Endodermal cell (in vitro differentiated cells): ENCODE data around the gene SLC47A1. TPM values are rescaled to one million over a fixed set of nuclear protein-coding genes. Genes with fewer than 3 reads are reported as not detected.

Source experiments
- DNase-seq: peaks from one replicate; pipeline ENCODE4 v3.0.0-alpha.2; 2017
- H3K27ac ChIP-seq: 2 replicates; pipeline ENCODE4 v1.5.1; 2013; ENCODE audit warnings: mild to moderate bottlenecking, low read depth, low read length, moderate library complexity
- H3K27me3 ChIP-seq: 2 replicates; pipeline ENCODE4 v1.6.1; 2013; ENCODE audit warnings: mild to moderate bottlenecking, low read length, moderate library complexity; ENCODE audit not compliant: insufficient read depth, control insufficient read depth, poor library complexity, severe bottlenecking
- H3K36me3 ChIP-seq: 2 replicates; pipeline ENCODE4 v1.7.0; 2013; ENCODE audit warnings: mild to moderate bottlenecking, low read length, moderate library complexity; ENCODE audit not compliant: control insufficient read depth, insufficient read depth
- H3K4me1 ChIP-seq: one replicate; pipeline ENCODE4 v1.7.0; 2013; ENCODE audit warnings: low read length; ENCODE audit not compliant: control insufficient read depth, insufficient read depth
- H3K4me3 ChIP-seq: 2 replicates; pipeline ENCODE4 v1.5.1; 2013; ENCODE audit warnings: mild to moderate bottlenecking, low read length, moderate library complexity
- H3K9ac ChIP-seq: 2 replicates; pipeline ENCODE4 v1.6.1; 2013; ENCODE audit warnings: mild to moderate bottlenecking, low read length, moderate library complexity; ENCODE audit not compliant: poor library complexity, severe bottlenecking; ENCODE audit errors: extremely low read depth
- H3K9me3 ChIP-seq: 2 replicates; pipeline ENCODE4 v1.6.1; 2013; ENCODE audit warnings: mild to moderate bottlenecking, low read length, moderate library complexity; ENCODE audit not compliant: control insufficient read depth
- H3K27ac Mint-ChIP-seq: 2 replicates; pipeline ENCODE4 v1.8.0; 2020; ENCODE audit warnings: mixed read lengths
- H3K27me3 Mint-ChIP-seq: 2 replicates; pipeline ENCODE4 v1.8.0; 2021; ENCODE audit warnings: mild to moderate bottlenecking, mixed read lengths; ENCODE audit not compliant: insufficient read depth
- H3K36me3 Mint-ChIP-seq: 2 replicates; pipeline ENCODE4 v1.8.0; 2020; ENCODE audit warnings: low read depth, mixed read lengths
- H3K4me1 Mint-ChIP-seq: 2 replicates; pipeline ENCODE4 v1.8.0; 2020; ENCODE audit warnings: mixed read lengths
- H3K4me3 Mint-ChIP-seq: 2 replicates; pipeline ENCODE4 v1.8.0; 2020; ENCODE audit warnings: mild to moderate bottlenecking, moderate library complexity, mixed read lengths
- H3K9me3 Mint-ChIP-seq: 2 replicates; pipeline ENCODE4 v1.8.0; 2020; ENCODE audit warnings: mild to moderate bottlenecking, mixed read lengths
- WGBS, 2 experiments: methylation state at CpG; one replicate each; pipeline versions ENCODE4 v1.1.5 to v1.1.7; 2013; ENCODE audit warnings: missing lambda C conversion rate in 2 of 2, mixed read lengths in 1 of 2; ENCODE audit not compliant: insufficient coverage in 1 of 2, insufficient read length in 1 of 2; 5-methylcytosine and 5-hydroxymethylcytosine counted together
- total RNA-seq, 2 donors: library from RNA; stranded (reverse); fragmentation: NEBNext Ultra II Directional in 1 of 2; extraction: Animal tissue kit (Norgen Biotek cat#: 25700) in 1 of 2; gene quantifications; 2 replicates in 1 of 2; 3 replicates in 1 of 2; pipeline ENCODE4 v1.2.1, GENCODE V29; 2021
- TF ChIP-seq, protein P1 (sequence below): fragments of 200-600 bp; sonication (generic); conservative IDR thresholded peaks from 2 replicates; pipeline ENCODE4 v1.5.0; 2021; ENCODE audit warnings: antibody characterized with exemption, mild to moderate bottlenecking

Gene SLC47A1
- total RNA-seq, 2 donors from 2014 or later = 2.5 to 3.1 TPM

- H3K4me1 ChIP-seq = no peaks in the 10 kb centered on the region
- H3K27ac ChIP-seq = no peak overlapping the region
- H3K9me3 ChIP-seq = no peaks in the 10 kb centered on the region
- H3K4me1 Mint-ChIP-seq = peaks cover 5% of the 10 kb centered on the region
- no peak for DNase-seq
- H3K4me3 ChIP-seq = no peak overlapping the region
- peaks cover 48% of the 10 kb centered on the region for H3K27me3 ChIP-seq
- H3K4me3 Mint-ChIP-seq = no peak overlapping the region
- H3K36me3 ChIP-seq = no peaks in the 10 kb centered on the region
- H3K27me3 Mint-ChIP-seq = peaks cover 46% of the 10 kb centered on the region
- TF ChIP-seq, protein P1, sequence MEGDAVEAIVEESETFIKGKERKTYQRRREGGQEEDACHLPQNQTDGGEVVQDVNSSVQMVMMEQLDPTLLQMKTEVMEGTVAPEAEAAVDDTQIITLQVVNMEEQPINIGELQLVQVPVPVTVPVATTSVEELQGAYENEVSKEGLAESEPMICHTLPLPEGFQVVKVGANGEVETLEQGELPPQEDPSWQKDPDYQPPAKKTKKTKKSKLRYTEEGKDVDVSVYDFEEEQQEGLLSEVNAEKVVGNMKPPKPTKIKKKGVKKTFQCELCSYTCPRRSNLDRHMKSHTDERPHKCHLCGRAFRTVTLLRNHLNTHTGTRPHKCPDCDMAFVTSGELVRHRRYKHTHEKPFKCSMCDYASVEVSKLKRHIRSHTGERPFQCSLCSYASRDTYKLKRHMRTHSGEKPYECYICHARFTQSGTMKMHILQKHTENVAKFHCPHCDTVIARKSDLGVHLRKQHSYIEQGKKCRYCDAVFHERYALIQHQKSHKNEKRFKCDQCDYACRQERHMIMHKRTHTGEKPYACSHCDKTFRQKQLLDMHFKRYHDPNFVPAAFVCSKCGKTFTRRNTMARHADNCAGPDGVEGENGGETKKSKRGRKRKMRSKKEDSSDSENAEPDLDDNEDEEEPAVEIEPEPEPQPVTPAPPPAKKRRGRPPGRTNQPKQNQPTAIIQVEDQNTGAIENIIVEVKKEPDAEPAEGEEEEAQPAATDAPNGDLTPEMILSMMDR = no peak
- H3K27ac Mint-ChIP-seq = no peak overlapping the region
- WGBS, 2 experiments = 90% methylated on average over 6 to 8 of the region's 8 CpGs
- no peaks in the 10 kb centered on the region for H3K36me3 Mint-ChIP-seq
- H3K9ac ChIP-seq = no peak overlapping the region
- no peaks in the 10 kb centered on the region for H3K9me3 Mint-ChIP-seq
Measured at GRCh38 chr17:19531780-19532501, 1.7 kb upstream of the SLC47A1 start.

- Histone ChIP-seq H3K9me3 (no peaks in the 10 kb centered on the region), H3K4me3 (peak overlapping the region; percentile 77), H3K4me1 (no peaks in the 10 kb centered on the region), H3K27me3 (peaks cover 48% of the 10 kb centered on the region), H3K9ac (no peak overlapping the region), H3K36me3 (no peaks in the 10 kb centered on the region), H3K27ac (no peak overlapping the region)
- no peak for DNase-seq
- H3K4me1 Mint-ChIP-seq = peaks cover 5% of the 10 kb centered on the region
- H3K27ac Mint-ChIP-seq = no peak overlapping the region
- no peaks in the 10 kb centered on the region for H3K9me3 Mint-ChIP-seq
- TF ChIP-seq, protein P1 = no peak
- H3K27me3 Mint-ChIP-seq = peaks cover 55% of the 10 kb centered on the region
- peak overlapping the region; percentile 55 for H3K4me3 Mint-ChIP-seq
- WGBS, 2 experiments = 46 to 86% methylated on average over 12 to 30 of the region's 30 CpGs
- no peaks in the 10 kb centered on the region for H3K36me3 Mint-ChIP-seq
Measured at GRCh38 chr17:19533036-19533717, 477 bp upstream of the SLC47A1 start.

GRCh38 chr17:19534562-19535149 is 1.0 kb downstream of the SLC47A1 start:
- Histone ChIP-seq H3K4me1 (no peaks in the 10 kb centered on the region), H3K4me3 (peak overlapping the region; percentile 77), H3K9ac (no peak overlapping the region), H3K36me3 (no peaks in the 10 kb centered on the region), H3K27me3 (peaks cover 48% of the 10 kb centered on the region), H3K27ac (no peak overlapping the region), H3K9me3 (no peaks in the 10 kb centered on the region)
- peaks cover 57% of the 10 kb centered on the region for H3K27me3 Mint-ChIP-seq
- H3K4me3 Mint-ChIP-seq = peak overlapping the region; percentile 55
- TF ChIP-seq, protein P1 = no peak
- no peaks in the 10 kb centered on the region for H3K9me3 Mint-ChIP-seq
- peaks cover 10% of the 10 kb centered on the region for H3K4me1 Mint-ChIP-seq
- no peak overlapping the region for H3K27ac Mint-ChIP-seq
- WGBS, 2 experiments = 68 to 95% methylated on average over 4 to 19 of the region's 19 CpGs
- no peak for DNase-seq
- no peaks in the 10 kb centered on the region for H3K36me3 Mint-ChIP-seq
